PC-9 (cell line): ENCODE data around the gene PLEKHA7.

Source experiments
- CTCF ChIP-seq: fragments of 200-600 bp; sonication (generic); conservative IDR thresholded peaks from 2 replicates; pipeline ENCODE4 v1.6.1; 2017; ENCODE audit warnings: mixed run types, antibody characterized with exemption, mild to moderate bottlenecking, moderate library complexity
- EZH2 ChIP-seq: fragments of 200-600 bp; sonication (generic); IDR thresholded peaks from 2 replicates; pipeline ENCODE4 v1.8.0; 2017; ENCODE audit warnings: antibody characterized with exemption, low read depth

GRCh38 chr11:16841481-16841880, 172.7 kb downstream of the PLEKHA7 start:
- no peak for TF ChIP-seq CTCF
- no peak for TF ChIP-seq EZH2
